Measurements from ENCODE around the gene ACOT7.

The ACOT7 gene

DNA sequence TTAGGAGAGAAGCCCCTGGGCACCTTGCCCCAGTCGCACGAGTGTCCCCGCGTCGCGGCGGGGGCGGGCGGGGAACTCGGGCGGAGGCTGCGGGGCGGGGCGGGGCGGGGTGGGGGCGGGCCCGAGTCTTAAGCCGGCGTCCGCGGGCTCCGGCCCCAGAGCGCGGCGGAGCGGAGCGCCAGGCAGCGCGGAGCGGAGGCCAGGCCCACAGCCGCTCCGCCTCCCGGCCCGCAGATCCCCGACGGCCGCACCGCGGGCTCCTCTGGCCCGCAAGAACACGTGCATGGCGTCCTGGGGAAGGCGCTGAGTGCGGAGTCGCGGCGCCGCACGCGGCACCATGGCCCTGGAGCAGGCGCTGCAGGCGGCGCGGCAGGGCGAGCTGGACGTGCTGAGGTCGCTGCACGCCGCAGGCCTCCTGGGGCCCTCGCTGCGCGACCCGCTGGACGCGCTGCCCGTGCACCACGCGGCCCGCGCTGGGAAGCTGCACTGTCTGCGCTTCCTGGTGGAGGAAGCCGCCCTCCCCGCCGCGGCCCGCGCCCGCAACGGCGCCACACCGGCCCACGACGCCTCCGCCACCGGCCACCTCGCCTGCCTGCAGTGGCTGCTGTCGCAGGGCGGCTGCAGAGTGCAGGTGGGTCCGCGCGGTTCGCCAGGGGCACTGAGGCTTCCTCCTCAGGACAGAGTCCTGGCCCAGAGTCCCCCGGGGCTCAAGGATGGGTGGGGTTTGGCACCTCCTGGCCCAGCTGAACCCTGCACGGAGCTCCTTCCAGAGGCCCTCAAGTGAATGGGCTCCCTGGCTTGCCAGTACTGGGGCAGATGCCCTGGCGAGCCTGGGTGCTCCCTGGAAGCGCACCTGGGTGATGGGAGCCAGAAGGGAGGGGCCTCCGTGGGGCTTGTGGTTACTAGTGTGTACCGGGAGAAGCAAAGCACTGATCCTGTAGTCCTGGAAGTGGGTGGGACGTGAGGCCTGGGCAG lies 31.3 kb upstream of the ACOT7 start, which contains the start of gene ESPN:
Gene ESPN (plus strand): TSS at position 158 of the 975 bp plus-strand sequence. CDS start 180 bp downstream, at position 338.
- DNase-seq (ENCODE audit: low read depth), result no peak

DNA sequence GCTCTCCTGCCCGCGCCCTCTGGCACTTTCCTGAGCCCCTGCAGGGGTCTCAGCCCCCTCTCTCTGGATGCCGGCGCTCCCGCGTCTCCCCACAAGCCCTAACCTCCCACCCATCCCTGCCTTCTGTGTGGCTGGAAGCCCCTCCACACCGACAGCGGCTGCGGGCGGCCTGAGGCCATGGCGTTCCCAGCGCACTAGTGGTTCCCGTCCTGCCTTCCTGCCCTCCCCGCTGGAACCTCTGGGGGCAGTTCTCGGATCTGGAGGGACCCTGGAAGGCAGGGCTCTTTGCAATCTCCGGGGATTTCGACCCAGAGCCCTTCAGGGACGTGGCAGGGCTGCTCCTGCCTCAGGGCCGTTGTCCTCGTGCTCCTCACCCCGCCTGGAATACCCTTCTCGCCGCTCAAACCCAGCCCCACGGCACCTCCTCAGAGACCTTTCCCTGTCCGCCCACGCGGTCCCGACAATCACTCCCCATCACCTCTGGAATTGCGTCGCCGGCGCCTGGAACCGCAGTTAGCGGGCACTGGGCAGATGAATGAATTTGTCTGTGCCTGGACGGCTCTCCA lies 30.5 kb upstream of the ACOT7 start:
- no peak for DNase-seq (ENCODE audit: low read depth)

DNA sequence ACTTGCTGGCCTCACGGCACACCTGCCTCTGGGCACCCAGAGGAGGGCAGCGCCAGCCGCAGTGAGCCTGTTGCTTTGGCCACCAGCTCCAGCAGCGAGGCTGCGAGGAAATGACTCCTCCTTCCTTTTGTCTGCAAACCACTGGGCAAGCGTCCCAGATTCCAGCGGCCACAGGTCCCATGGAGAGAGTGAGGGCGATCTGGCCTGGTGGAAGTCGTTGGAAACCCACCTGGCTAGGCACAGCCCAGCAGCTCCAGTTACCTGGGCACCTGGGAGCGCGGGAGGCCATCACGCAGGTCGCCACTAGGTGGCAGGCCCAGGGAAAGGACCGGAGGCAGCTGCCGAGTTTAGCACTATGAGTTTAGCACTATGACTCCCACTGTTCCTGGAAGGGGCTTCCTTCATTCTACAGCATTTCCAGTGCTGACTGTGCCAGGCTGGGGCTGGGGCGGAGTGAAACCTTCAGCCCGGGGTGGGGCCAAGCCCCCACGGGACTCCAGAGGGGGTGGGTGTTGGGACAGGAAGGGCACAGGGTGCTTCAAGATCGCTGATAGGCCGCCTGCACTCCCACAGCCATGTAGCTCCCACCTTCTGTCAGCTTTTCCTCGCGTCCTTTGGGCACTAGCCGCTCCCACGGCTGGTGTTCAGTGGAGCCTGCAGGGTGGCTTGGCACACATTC lies 29.9 kb upstream of the ACOT7 start:
- peak; percentile 57 for DNase-seq (ENCODE audit: low read depth)

DNA sequence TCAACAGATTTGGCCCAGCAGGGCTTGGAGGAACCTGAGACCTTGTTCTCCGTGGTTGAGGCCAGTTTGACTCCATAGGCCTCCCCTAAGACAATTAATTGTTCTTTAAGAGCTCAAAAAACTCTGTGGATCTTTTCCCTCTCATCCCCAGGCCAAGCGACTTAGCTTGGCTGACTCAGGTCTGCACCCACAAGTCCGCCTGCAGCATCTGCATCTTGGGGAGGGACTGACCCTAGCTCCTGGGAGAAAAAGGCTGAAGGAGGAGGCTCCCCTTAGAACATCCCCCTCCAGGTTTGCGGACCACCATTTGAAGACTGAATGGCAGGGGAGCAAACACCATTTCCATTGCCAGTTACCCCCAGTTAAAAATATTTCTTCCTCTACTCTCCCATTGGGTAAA lies 27.7 kb upstream of the ACOT7 start:
- DNase-seq (ENCODE audit: low read depth), result no peak

DNA sequence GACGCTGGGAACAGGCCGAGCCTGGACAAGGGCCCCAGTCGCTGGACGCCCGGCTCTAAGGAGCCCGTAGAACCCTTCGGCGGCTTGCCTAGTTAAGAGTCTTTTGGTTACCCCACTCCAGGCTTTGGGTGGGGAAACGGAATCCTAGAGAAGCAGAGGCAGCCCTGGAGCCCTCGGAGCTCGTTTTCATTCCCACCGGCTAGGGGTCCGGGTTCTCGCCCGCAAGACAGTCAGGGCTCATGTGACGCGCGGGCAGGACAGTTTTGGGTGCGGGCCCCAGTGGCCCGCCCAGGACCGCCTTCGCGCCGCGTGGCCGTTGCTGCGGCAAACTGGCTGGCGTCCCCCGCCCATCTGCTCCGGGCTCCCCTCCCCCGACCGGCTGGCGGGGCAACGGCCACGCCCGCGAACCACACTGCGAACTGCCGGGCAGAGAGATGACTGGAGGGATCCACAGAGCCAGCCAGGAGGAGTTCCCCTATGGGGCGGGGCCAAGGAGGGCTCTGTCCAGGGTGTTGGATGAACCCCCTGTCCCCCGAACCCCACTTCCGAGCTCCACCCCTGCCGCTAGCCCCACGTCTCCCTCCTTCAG lies 27.0 kb upstream of the ACOT7 start:
- no peak for DNase-seq (ENCODE audit: low read depth)

DNA sequence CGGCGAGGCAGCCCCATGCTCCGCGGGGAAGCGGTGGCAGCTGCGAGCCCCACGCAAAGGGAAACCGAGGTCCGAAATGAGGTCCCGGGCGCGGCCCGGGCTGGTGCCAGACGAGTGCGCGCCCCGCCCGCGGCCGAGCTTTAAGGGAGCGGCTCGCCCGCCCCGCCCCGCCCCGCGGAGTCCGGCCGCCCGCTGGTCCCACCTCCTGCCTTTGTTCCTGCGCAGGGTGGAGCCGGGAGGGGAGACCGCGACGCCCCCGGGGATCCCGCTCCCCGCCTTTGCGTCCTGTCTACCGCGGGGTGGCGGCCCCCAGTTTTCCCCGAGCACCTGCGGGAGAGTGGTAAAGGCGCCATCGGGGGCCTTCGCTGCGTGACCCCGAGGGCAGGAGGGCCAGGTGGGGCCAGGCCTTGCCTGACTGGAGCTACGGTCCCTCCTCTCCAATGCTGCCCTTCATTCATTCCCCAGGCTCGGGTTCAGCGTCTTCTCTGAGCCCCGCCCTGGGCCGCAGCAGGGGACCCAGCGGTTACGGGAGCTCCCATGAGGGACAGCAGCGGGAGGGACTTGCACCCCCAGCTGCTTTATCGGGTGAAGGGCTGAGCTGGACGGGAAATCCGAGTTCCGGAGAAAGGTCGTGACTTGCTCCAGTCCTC lies 26.4 kb upstream of the ACOT7 start, which contains the start of gene HES2:
Gene HES2 (minus strand): TSS at position 116 of the 650 bp plus-strand sequence. CDS start 99 bp downstream, at position 17.
- no peak for DNase-seq (ENCODE audit: low read depth)

DNA sequence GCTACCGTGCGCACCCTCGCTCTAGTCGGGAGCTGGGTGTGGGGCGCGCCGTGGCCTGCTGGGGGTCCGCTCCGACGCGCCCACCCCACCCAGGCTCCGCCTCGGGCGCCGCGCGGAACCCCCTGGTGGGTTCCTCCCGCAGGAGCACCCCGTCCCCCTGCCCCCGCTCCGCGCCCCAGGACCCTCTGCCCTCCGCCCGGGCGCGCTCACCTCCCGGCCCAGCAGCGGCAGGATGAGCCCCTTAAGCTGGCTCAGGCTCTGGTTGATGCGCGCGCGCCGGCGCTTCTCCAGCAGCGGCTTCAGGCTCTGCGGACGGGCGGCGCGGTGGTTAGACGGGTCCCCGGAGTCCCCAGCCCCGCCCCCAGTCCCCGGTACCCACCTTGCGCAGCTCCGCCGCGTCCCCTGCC lies 25.8 kb upstream of the ACOT7 start:
- DNase-seq (ENCODE audit: low read depth), result no peak

DNA sequence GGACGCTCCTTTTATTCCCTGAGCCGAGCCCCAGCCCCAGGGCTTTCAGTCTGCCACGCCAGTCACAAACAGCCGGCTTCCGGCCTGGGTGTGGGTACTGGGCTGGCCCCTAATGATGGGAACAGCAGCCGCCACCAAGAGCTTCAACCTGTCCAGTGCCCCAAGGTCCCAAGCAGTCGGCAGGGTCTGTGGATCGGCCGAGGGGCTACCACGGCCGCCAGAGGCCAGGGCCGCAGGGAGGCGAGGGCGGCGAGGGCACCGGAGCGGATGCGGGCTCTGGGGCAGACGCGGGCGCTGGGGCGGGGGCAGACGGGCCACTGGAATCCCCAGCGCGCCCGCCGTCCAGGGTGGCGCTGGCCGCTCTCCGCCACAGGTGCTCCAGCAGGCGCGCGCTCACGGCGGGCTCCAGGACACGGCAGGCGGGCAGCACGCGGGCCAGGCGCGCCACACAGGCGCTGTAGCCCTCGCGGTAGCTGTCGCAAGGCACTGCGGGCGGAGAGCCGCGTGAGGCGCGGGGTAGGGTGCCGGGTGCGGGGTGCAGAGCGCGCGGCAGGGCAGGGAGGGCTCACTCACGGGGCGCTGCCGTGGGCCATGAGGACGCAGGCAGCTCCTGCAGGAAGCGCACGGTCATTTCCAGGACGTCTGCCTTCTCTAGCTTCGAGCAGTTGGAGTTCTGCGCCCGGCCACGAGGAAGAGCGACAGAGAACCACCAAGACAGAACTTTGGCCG lies 25.3 kb upstream of the ACOT7 start:
- DNase-seq (ENCODE audit: low read depth), result no peak

DNA sequence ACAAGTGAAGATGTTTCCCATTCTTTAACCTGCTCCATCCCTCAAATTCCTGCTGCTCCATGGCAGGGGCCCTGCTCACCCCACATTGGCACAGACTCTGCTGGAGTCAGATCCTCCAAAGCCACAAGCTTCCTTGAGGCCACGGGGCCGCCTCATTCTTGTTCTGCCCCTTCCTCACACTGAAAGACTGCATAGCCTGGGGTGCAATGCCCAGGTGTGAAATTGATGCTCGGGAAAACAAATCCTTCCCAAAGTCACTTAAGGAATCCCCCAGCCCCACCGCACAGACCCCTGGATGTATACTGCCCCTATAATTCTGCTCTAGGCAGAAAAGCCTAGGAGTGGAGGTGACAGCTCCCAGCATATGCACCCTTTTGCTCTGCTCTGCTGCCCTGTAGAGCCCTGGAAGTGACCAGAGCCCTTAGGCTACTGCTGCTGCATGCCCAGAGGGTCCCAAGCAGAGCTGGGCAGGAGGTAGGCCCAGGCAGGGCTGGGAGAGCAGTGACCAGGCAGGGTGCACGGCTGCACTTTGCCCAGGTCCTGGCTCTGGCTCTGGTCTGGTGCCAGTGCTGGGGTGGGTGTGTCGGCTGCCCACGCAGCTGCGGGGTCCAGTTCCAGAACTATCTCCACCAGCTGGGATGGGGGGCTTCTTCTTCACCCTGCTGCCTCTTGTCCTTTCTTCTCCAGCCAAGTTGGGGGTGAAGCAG lies 24.5 kb upstream of the ACOT7 start:
- DNase-seq (ENCODE audit: low read depth), result no peak

DNA sequence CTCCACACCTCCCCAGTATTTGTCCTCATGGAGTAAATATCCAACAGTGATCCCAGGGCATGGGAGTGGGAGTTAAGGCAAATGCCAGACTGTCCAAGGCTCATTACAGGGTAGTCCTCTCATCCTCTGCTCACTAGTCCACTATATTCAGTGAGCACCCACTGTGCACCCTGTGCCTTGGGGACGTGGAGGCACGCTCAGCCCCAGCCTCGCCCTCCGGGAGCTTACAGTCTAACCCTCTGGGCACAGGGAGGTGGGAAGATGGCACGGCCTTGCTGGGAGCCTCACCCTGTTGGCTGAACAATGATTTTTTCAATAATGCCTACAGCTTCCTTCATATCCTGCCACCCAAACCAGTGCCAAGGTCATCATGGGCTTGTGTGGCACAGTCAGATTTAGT lies 23.3 kb upstream of the ACOT7 start:
- no peak for DNase-seq (ENCODE audit: low read depth)

DNA sequence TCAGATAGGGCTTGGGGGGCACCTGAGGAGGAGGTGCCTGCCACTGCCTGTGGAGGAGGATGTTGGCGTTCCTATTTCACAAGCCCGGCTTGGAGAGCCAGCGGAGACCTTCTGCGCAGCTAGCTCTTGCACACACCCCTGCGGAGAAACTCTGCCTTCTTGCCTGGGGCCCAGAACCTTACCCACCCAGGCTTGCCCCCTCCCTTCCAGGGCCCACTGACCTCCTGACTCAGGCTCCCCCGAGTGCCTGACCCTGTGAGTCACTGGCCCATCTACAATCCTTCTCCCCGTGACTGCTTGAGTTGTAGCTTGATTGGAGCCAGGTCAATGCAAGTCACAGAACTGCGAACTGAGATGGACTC lies 22.7 kb upstream of the ACOT7 start:
- no peak for DNase-seq (ENCODE audit: low read depth)

DNA sequence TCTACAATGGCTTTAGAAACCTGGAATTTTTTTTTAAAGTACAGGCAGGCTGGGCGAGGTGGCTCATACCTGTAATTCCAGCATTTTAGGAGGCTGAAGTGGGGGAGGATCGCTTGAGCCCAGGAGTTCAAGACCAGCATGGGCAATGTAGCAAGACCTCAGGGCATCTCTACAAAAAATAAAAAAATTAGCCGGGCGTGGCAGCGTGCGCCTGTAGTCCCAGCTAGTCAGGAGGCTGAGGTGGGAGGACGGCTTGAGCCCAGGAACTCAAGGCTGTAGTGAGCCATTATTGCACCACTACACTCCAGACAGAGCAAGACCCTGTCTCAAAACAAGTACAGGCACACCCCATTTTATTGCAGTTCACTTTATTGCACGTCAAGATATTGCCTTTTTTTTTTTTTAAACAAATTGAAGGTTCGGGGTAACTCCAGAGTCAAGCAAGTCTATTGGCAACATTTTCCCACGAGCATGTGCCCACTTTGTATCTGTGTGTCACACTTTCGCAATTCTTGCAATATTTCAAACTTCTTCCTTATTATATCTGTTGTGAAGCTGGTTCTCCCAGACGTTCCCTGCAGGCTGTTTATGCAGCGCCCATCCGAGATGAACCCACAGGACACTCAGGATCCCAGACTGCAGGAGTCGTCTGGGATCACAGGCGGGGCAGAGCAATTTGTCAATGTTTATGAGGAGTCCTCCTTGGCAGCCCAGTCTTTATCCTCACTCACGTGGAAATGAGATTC lies 21.5 kb upstream of the ACOT7 start:
- no peak for DNase-seq (ENCODE audit: low read depth)

DNA sequence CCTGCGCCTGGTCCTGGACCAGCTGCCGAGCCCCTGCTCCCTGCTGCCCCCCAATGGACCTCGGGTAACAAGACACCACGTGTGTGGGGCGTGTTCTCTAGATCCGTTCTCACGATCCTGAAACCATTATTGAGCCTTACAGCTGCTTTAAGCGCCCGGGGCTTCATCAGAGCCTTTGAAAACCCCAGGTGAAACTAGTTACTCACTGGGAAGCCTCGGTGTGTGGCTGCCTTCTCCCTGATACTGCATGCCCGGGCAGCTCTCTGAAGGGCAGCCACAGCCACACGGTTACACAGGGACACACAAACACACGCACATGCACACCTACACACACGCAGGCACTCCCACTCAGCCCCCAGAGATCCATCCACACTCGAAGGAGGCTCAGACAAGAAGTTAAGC lies 20.9 kb upstream of the ACOT7 start:
- peak; percentile 16 for DNase-seq (ENCODE audit: low read depth)

DNA sequence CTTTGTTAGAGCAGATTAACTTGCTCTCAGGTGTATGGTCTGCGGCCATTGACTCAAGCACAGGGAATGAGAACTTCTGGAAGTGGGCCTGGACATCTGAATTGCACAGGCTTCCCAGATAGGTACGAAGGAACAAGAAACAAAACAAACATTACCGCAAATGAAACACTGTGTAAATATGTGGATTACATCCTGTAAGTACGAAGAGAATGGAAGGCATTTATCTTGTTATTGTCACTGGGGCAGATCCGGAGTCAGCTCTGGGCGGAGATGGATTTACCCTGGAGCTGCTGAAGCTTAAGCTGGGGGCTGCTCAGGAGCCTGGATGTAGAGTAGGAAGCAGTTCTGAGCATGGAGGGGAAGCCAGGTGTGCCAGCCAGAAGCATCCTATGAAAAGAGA lies 19.3 kb upstream of the ACOT7 start:
- DNase-seq (ENCODE audit: low read depth), result no peak

DNA sequence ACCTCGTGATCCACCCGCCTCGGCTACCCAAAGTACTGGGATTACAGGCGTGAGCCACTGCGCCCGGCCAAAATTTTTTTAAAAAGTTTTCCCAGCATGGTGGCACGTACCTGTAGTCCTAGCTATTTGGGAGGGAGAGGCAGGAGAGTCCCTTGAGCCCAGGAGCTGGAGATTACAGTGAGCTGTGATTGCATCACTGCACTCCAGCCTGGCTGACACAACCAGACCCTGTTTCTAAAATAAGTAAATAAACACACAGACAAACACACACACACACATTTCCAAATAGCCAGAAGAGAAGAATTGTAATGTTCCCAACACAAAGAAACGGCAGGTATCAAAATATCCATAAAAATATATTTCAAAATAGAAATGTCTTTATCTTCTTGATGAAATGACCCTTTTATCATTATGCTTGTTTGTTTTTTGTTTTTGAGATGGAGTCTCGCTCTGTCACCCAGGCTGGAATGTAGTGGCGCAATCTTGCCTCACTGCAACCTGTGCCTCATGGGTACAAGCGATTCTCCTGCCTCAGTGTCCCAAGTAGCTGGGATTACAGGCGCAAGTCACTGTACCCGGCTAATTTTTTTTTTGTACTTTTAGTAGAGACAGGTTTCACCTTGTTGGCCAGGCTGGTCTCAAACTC lies 16.8 kb upstream of the ACOT7 start:
- no peak for DNase-seq (ENCODE audit: low read depth)

DNA sequence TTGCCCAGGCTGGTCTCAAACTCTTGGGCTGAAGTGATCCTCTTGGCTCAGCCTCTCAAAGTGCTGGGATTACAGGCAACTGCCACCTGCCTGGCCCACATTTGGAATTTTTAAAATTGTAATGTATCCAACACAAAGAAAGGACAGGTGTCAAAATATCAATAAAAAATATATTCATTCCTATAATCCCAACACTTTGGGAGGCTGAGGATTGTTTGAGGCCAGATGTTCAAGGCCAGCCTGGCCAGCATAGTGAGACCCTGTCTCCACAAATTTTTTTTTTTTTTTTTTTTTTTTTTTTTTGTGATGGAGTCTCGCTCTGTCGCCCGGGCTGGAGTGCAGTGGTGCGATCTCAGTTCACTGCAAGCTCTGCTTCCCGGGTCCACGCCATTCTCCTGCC lies 16.2 kb upstream of the ACOT7 start:
- DNase-seq (ENCODE audit: low read depth), result no peak

DNA sequence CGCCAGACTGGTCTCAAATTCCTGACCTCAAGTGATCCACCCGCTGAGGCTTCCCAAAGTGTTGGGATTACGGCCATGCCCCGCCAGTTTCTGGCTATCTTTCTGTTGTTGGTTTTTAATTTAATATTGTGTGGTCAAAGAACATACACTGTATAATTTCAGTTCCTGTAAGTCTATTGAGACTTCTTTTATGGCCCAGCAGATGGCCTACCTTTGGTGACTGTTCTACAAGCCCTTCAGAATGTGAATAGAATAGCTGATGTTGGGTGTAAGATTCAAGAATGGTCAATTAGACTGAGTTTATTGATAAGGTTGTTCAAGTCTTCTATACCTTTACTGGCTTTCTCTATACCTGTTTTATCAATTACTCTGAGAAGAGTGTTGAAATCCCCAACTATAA lies 15.5 kb upstream of the ACOT7 start:
- no peak for DNase-seq (ENCODE audit: low read depth)

DNA sequence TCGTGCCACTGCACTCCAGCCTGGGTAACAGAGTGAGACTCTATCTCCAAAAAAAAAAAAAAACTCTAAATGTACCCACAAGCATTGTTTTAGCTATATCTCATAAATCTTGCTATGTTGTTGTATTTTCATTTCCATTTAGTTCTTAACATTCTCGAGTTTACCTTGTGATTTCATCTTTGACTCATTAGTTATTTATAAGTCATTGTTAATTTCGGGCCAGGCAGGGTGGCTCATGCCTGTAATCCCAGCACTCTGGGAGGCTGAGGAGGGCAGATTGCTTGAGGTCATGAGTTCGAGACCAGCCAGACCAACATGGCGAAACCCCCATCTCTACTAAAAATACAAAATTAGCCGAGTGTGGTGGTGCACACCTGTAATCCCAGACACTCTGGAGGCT lies 14.5 kb upstream of the ACOT7 start:
- no peak for DNase-seq (ENCODE audit: low read depth)

DNA sequence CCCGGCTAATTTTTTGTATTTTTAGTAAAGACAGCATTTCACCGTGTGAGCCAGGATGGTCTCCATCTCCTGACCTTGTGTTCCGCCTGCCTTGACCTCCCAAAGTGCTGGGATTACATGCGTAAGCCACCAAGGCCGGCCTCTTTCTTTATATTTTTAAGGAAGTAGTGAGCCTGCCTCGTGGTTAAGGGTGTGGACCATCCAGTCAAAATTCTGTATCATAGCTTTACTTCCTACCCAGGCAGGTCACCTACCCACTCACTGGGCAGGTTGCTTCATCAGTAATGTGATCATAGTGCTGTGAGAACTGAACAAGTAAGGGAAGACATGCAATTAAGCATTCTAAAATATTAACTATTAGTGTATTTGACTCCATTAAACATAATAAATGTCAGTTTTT lies 8.1 kb upstream of the ACOT7 start:
- no peak for DNase-seq (ENCODE audit: low read depth)
